ENCODE measurements around the gene RAE1. TPM values are rescaled to one million over a fixed set of nuclear protein-coding genes. Genes with fewer than 3 reads are reported as not detected.

RAE1 gene
- total and polyA plus RNA-seq, 12 donors: 8.8 to 46.9 (median 22.5) TPM

- H3K36me3 ChIP-seq (replicated peaks in 1 of 2): peaks cover 0 to 12% of the 10 kb centered on the region in 2 donors
- no peak overlapping the region for H3K4me3 ChIP-seq
- H3K27ac ChIP-seq: no peak overlapping the region
- DNase-seq: no peak
- 78 to 87% (median 87%) methylated on average over 5 to 8 of the region's 8 CpGs for WGBS, 4 donors
- TF ChIP-seq CTCF (IDR thresholded peaks at IDR 0.05) (no peak), POLR2A (IDR thresholded peaks at IDR 0.05) (no peak)
- H3K27me3 ChIP-seq: no peaks in the 10 kb centered on the region
- peaks cover 5 to 6% of the 10 kb centered on the region in 2 donors for H3K4me1 ChIP-seq (replicated peaks in 1 of 2)
- intact Hi-C loops (cut with DNase I): no loop called here
- no peaks in the 10 kb centered on the region for H3K9me3 ChIP-seq (replicated peaks in 1 of 3)
These were observed 61.4 kb downstream of the RAE1 start for GRCh38 chr20:57412347-57413029.

- Histone ChIP-seq H3K4me3 (no peak overlapping the region), H3K36me3 (replicated peaks in 1 of 2) (no peaks in the 10 kb centered on the region), H3K4me1 (replicated peaks in 1 of 2) (peaks cover 5 to 6% of the 10 kb centered on the region in 2 donors), H3K9me3 (replicated peaks in 1 of 3) (no peaks in the 10 kb centered on the region), H3K27ac (no peak overlapping the region), H3K27me3 (no peaks in the 10 kb centered on the region)
- WGBS, 4 donors: 93 to 100% (median 94%) methylated on average over 1 to 10 of the region's 10 CpGs; no CpG with 5 or more reads in 1 of the 4 donors
- no peak for DNase-seq
- intact Hi-C loops (cut with DNase I): no loop called here
- TF ChIP-seq POLR2A (IDR thresholded peaks at IDR 0.05) (no peak), CTCF (IDR thresholded peaks at IDR 0.05) (no peak)
These were observed 62.9 kb downstream of the RAE1 start for GRCh38 chr20:57413986-57414385.

- no peaks in the 10 kb centered on the region for H3K36me3 ChIP-seq (replicated peaks in 1 of 2)
- TF ChIP-seq POLR2A (IDR thresholded peaks at IDR 0.05) (no peak), CTCF (IDR thresholded peaks at IDR 0.05) (no peak)
- H3K4me1 ChIP-seq (replicated peaks in 1 of 2): peaks cover 3% of the 10 kb centered on the region in 2 donors
- no peak for DNase-seq
- H3K27me3 ChIP-seq: no peaks in the 10 kb centered on the region
- H3K4me3 ChIP-seq: no peak overlapping the region
- intact Hi-C loops (cut with DNase I): no loop called here
- no peaks in the 10 kb centered on the region for H3K9me3 ChIP-seq (replicated peaks in 1 of 3)
- WGBS, 4 donors: 72 to 82% (median 75%) methylated on average over 6 to 19 of the region's 19 CpGs
- no peak overlapping the region for H3K27ac ChIP-seq
These were observed 64.0 kb downstream of the RAE1 start for GRCh38 chr20:57414867-57415592.

- DNase-seq: no peak
- Histone ChIP-seq H3K27me3 (no peaks in the 10 kb centered on the region), H3K4me3 (no peak overlapping the region), H3K9me3 (replicated peaks in 1 of 3) (no peaks in the 10 kb centered on the region), H3K27ac (no peak overlapping the region), H3K36me3 (replicated peaks in 1 of 2) (no peaks in the 10 kb centered on the region), H3K4me1 (replicated peaks in 1 of 2) (no peaks in the 10 kb centered on the region)
- TF ChIP-seq POLR2A (IDR thresholded peaks at IDR 0.05): no peak
- no peak for TF ChIP-seq CTCF (IDR thresholded peaks at IDR 0.05)
- 78 to 92% (median 88%) methylated on average over 11 of the region's 11 CpGs for WGBS, 4 donors
- intact Hi-C loops (cut with DNase I): no loop called here
These were observed 64.7 kb downstream of the RAE1 start for GRCh38 chr20:57415771-57416170.
